GM20431 (cell line): ENCODE results near the gene TPK1.
"Not testable (repeated sequence)": the region's sequence is repeated elsewhere in the genome, so short reads cannot be mapped to it uniquely, and the experiment has no call there.

Experiments used
- in situ Hi-C: fragments of 300-500 bp; cut with MseI, MboI; formaldehyde crosslinking; loops from one replicate; pipeline ENCODE4 v1.15.0; 2020; ENCODE audit warnings: low sequenced_read_pairs; ENCODE audit not compliant: unreplicated experiment

Gene TPK1

DNA sequence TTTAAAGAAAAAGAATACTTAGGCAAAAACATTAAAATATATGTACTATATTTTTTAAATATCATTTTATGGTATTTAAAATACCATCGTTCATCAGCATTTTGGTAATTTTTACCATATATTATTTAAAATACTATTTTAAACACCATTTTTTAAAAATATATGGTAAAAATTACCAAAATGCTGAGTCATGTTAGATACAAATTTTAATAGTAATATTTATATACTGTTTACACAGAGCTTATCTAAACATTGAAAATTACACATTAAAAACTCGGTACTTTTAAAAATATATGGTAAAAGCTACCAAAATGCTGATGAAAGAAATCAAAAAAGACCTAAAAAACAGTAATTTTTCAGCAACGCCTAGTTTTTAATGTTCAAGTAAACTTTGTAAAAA, 105.6 kb downstream of the TPK1 start:
- in situ Hi-C loops: no loop called here

- in situ Hi-C loops: no loop called here
Observed at GRCh38 chr7:144729226-144729625, 106.6 kb downstream of the TPK1 start.

GRCh38 chr7:144728551-144728950, 107.3 kb downstream of the TPK1 start:
- in situ Hi-C loops: no loop called here

- in situ Hi-C loops: not testable (repeated sequence)
Observed at GRCh38 chr7:144726840-144727239, 109.0 kb downstream of the TPK1 start.

- in situ Hi-C loops: no loop called here
Observed at GRCh38 chr7:144725070-144725469, 110.8 kb downstream of the TPK1 start.

- in situ Hi-C loops: no loop called here
Observed at GRCh38 chr7:144723301-144723700, 112.6 kb downstream of the TPK1 start.

- in situ Hi-C loops: no loop called here
Observed at GRCh38 chr7:144720710-144721109, 115.1 kb downstream of the TPK1 start.

DNA sequence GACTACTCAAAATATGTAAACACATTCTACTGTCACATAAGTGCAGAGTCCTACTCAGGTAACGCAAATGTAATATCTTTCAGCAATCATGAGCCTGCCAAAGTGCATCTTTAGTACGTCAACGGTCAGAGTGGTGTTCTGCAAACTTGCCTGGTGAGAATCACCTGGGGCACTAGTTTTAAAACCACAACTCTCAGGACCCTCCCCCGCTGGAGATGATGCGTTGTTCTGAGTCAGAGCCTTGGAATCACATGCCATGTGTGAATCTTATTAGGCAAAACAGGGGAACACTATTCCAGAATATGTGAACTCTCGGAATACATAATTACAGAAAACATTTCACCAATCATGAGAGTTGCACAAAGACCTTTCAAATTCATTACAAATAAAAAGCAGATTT, 115.7 kb downstream of the TPK1 start:
- in situ Hi-C loops: no loop called here

GRCh38 chr7:144717720-144718119, 118.1 kb downstream of the TPK1 start:
- in situ Hi-C loops: no loop called here

GRCh38 chr7:144713850-144714249, 122.0 kb downstream of the TPK1 start:
- in situ Hi-C loops: no loop called here

- in situ Hi-C loops: no loop called here
Observed at GRCh38 chr7:144710791-144711190, 125.1 kb downstream of the TPK1 start.

DNA sequence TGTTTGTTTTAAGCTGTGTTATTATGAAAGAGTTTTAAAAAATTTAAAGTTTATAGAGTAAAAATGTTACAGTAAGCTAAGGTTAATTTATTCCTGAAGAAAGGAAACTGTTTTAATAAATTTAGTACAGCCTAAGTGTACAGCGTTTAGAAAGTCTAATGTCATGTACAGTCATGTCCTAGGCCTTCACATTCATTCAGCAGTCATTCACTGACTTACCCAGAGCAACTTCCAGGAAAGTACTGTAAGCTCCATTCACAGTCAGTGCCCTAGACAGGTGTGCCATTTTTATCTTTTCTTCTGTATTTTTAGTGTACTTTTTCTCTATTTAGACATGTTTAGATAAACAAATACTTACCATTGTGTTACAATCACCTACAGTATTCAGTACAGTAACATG, 126.8 kb downstream of the TPK1 start:
- in situ Hi-C loops: no loop called here

DNA sequence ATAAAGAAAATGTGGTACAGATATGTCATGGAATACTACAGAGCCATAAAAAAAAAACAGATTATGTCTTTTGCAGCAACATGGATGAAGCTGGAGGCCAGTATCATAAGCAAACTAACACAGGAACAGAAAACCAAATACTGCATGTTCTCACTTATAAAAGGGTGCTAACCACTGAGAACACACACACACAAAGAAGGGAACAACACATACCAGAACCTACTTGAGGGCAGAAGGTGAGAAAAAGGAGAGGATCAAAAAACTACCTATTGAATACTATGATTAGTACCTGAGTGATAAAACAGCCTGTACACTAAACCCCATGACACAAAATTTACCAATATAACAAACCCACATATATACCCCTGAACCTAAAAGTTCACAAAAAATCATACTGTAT, 144.6 kb downstream of the TPK1 start:
- in situ Hi-C loops: no loop called here

DNA sequence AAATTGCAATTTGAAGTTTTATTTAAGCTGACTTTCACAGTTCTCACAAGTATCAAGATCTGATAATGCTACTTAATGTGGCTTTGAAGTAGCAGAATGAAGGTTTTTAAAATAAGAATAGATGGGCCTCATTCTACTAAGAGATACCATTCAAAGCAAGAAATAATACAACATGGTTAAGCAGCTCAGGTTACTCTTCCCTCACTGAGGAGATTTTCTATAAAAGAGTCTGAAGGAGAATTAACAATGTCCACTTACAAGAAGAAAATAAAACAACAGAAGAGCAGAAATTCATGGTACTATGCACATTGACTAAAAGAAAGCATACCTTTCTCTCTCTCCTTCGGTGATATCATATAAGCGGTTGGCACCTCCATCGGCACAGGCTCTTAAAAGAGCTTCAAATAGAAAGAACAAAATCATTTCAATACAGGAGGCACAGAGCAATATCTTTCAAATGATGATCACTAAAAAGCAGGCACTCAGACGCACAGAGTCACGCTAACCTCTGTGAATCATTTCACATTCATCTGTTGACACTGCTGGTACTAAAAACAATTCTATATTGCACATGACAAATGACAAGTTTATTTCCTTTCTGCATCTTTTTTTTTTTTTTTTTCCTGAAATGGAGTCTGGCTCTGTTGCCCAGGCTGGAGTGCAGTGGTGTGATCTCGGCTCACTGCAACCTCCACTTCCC, 153.1 kb downstream of the TPK1 start:
- in situ Hi-C loops: no loop called here

- in situ Hi-C loops: no loop called here
Observed at GRCh38 chr7:144676492-144676891, 159.4 kb downstream of the TPK1 start.

DNA sequence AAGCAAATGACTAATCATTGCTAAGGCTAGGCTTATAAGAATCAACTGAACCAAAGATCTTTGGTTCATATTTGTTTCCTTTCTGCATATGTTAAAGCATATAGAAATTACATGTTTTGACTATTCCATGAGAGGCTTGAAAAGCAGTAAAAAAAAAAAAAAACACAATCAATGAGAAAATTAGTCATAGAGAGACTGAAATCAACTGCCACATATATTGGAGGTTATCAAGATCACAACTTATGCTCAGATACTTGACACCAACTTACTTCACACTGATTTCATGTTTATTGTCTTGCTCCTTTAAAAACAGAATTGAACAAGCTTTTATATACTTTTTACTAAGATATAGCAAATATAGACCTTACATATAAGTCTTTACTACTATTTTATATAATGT, 161.3 kb downstream of the TPK1 start:
- in situ Hi-C loops: no loop called here

DNA sequence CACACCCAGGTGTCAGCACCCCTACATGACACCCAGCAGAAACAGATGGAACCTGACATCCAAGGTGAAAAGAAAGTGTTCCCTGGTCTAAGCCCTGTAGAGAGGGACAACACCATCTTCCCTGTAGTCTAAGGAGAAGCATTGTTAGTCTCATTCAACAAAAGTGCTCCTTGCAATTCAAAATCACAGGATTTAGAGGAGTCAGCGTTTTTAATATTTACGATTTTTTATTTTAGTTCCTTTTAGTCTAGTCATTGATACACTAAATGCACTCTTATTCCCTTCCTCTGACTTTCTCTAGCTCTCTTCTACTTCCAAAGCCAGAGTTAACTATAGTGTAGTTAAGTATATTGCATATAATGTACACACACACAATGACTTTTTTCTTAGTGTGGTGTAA, 163.0 kb downstream of the TPK1 start:
- in situ Hi-C loops: no loop called here

DNA sequence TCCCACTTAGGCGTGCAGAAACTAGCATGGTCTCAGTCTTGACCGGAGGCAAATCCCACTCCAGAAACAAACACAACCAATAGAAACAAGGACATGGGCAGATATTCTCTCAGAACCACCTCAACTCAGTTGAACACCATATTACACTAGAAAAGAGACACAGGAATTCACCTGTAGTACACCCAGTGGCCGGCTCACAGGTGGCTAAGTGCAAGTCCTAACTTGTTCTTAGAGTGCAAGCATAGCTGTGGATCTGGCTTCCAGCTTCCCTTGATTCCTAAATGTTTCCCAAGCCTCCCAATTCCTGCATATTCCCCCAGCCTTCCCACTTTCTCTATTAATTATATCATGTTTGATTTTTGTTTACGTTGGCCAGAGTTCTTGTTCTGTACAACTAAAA, 164.4 kb downstream of the TPK1 start:
- in situ Hi-C loops: no loop called here

DNA sequence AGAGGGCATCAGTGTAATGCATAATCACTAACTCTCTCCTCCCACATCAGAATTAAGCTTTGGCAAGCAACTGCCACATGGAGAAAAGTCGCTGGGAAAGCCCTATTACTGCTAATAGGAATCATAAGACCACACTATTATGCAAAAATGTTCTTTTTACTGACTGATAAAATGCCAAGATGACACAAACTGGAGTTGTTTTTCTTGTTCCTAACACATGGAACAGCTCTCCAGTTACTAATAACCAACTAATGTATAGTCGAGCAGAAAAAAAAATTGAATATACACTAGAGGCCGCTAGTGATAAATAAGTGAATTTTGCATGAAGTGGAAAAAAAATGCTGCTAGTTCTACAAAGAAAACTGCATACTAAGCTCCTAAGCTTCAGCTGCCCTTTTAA, 165.6 kb downstream of the TPK1 start:
- in situ Hi-C loops: no loop called here

DNA sequence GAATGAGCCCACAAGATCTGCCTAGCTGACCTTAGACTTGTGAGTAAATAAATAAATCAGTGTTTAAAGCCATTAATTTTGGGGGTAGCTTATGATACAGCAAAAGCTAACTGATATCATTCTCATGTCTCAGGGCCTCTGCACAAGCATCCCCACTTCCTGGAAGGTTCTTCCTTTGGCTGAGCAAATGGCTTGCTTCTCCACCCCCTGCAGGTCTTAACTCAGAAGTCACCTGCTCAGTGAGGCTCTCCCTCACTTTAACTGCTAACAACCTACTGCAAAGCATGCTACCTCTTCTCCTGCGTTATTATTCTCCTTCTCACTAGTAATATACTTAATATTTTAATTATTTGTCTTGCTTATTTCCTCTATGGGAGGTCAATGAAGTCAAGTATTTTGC, 167.3 kb downstream of the TPK1 start:
- in situ Hi-C loops: no loop called here

GRCh38 chr7:144665689-144666381, 170.0 kb downstream of the TPK1 start:
- in situ Hi-C loops: no loop called here

DNA sequence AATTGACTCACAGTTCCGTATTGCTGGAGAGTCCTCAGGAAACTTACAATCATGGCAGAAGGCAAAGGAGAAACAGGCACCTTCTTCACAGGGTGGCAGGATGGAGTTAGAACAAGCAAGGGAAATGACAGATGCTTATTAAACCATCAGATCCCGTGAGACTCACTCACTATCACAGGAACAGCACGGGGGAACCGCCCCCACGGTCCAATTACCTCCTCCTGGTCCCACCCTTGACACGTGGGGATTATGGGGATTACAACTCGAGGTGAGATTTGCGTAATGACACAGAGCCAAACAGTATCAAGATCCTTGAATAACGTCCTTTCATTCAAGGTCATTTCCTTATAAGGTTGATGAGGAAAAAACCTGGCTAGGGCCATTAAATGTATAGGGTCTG, 176.6 kb downstream of the TPK1 start:
- in situ Hi-C loops: no loop called here
